SH-SY5Y (cell line): Measurements from ENCODE around the gene DENND4C.

Experiments
- GATA2 ChIP-seq: IDR thresholded peaks from 2 replicates; pipeline ENCODE4 v1.6.1; 2011; ENCODE audit warnings: mild to moderate bottlenecking, low read depth, low read length
- GATA3 ChIP-seq: IDR thresholded peaks from 2 replicates; pipeline ENCODE4 v1.6.1; 2011; ENCODE audit warnings: low read depth, mild to moderate bottlenecking, low read length, moderate library complexity

DNA sequence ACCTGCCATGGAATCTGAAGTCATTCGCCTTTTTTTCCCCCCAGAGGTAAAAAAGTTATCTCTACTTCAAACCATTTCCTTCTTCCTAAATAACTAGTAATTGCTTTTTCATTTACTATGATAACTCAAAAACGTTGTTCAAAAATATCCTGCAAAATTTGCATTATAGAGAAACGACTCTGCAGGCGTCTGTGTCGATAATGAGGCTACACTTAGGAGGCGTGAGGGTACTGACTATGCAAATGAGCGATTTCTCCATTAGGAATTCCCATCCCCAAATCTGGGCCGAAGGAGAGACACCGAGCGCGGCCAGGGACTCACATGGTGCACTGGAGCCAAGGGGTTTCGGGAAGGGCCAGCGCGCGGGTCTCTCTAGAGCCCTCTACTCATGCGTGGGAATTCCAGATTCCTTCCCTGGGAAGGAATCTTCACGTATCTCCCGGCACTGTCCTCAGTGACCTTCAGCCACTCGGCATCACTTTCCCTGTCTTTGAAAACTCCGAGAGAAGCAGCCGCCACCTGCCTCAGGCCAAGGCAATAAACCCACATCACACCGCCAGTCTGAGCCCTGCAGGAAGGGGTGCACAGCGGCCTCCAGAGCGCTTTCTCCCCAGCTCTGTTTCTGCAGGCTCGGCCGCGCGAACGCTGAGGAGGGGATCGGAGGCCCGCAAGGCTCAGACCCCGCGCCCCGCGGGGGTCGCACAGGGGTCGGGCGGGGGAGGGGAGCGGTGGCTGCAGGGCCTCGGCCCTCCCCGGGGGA lies 718 bp upstream of the DENND4C start:
- TF ChIP-seq GATA2 (no peak), GATA3 (no peak)
